IMR-90 (cell line): ENCODE measurements around the gene NOL6.

Experiments
- BHLHE40 ChIP-seq: fragments of 150-350 bp; IDR thresholded peaks from 2 replicates; pipeline ENCODE4 v1.6.1; 2016; ENCODE audit warnings: mild to moderate bottlenecking, low read depth, low read length
- CEBPB ChIP-seq: IDR thresholded peaks from 2 replicates; pipeline ENCODE4 v1.6.1; 2012; ENCODE audit warnings: low read depth, low read length, improper control_type of control experiment
- CHD1 ChIP-seq: IDR thresholded peaks from 2 replicates; pipeline ENCODE4 v1.6.1; 2012; ENCODE audit warnings: low read depth, low read length, improper control_type of control experiment
- CTCF ChIP-seq: conservative IDR thresholded peaks from 2 replicates; pipeline ENCODE4 v1.5.1; 2012; ENCODE audit warnings: mild to moderate bottlenecking, low read depth, low read length, improper control_type of control experiment
- ELK1 ChIP-seq: fragments of 150-350 bp; IDR thresholded peaks from 2 replicates; pipeline ENCODE4 v1.6.1; 2016; ENCODE audit warnings: low read depth, mild to moderate bottlenecking, low read length, moderate library complexity, borderline replicate concordance
- FOS ChIP-seq: fragments of 150-350 bp; IDR thresholded peaks from 2 replicates; pipeline ENCODE4 v1.6.1; 2016; ENCODE audit warnings: low read depth, low read length
- MAFK ChIP-seq: IDR thresholded peaks from 2 replicates; pipeline ENCODE4 v1.6.1; 2012; ENCODE audit warnings: low read depth, low read length, improper control_type of control experiment
- MAZ ChIP-seq: IDR thresholded peaks from 2 replicates; pipeline ENCODE4 v1.6.1; 2012; ENCODE audit warnings: low read depth, mild to moderate bottlenecking, low read length, improper control_type of control experiment, moderate library complexity, borderline replicate concordance
- MXI1 ChIP-seq: IDR thresholded peaks from 2 replicates; pipeline ENCODE4 v1.6.1; 2012; ENCODE audit warnings: low read depth, mild to moderate bottlenecking, low read length, moderate library complexity, borderline replicate concordance
- POLR2A ChIP-seq: IDR thresholded peaks from 2 replicates; pipeline ENCODE4 v1.6.1; 2012; ENCODE audit warnings: mild to moderate bottlenecking, low read depth, low read length
- RAD21 ChIP-seq: IDR thresholded peaks from 2 replicates; pipeline ENCODE4 v1.6.1; 2012; ENCODE audit warnings: low read length, improper control_type of control experiment
- RCOR1 ChIP-seq: IDR thresholded peaks from 2 replicates; pipeline ENCODE4 v1.6.1; 2012; ENCODE audit warnings: mild to moderate bottlenecking, low read length, improper control_type of control experiment; ENCODE audit not compliant: insufficient replicate concordance
- RFX5 ChIP-seq: IDR thresholded peaks from 2 replicates; pipeline ENCODE4 v1.8.0; 2012; ENCODE audit warnings: low read depth, mild to moderate bottlenecking, low read length, moderate library complexity
- SMC3 ChIP-seq: fragments of 150-350 bp; IDR thresholded peaks from 2 replicates; pipeline ENCODE4 v1.6.1; 2016; ENCODE audit warnings: low read depth, mild to moderate bottlenecking, antibody characterized with exemption, low read length, moderate library complexity

- TF ChIP-seq POLR2A (no peak), SMC3 (no peak), MAZ (no peak), CTCF (no peak), FOS (no peak), CEBPB (no peak), BHLHE40 (no peak), MXI1 (no peak), CHD1 (no peak), ELK1 (no peak), MAFK (no peak), RCOR1 (no peak), RAD21 (no peak), RFX5 (no peak)
Observed at GRCh38 chr9:33440609-33441008, 33.1 kb downstream of the NOL6 start.
